ENCODE data around the gene KBTBD12. TPM values are rescaled to one million over a fixed set of nuclear protein-coding genes. Genes with fewer than 3 reads are reported as not detected.

The KBTBD12 gene
- total RNA-seq, 2 donors from 2014 or later, result 3.2 to 4.1 TPM

- Histone ChIP-seq H3K9me3 (no peaks in the 10 kb centered on the region), H3K4me3 (no peak overlapping the region), H3K27me3 (no peaks in the 10 kb centered on the region), H3K4me1 (no peaks in the 10 kb centered on the region), H3K36me3 (no peaks in the 10 kb centered on the region), H3K9ac (ENCODE audit: low read depth in 2 of 2, low read length in 2 of 2) (no peak overlapping the region), H3K27ac (no peak overlapping the region)
- intact Hi-C loops (cut with DNase I), result no loop called here
- no peak for DNase-seq
- no peak for TF ChIP-seq CTCF (IDR thresholded peaks at IDR 0.05)
These were observed 66.1 kb downstream of the KBTBD12 start for GRCh38 chr3:127981097-127981496.

- Histone ChIP-seq H3K27me3 (no peaks in the 10 kb centered on the region), H3K27ac (no peak overlapping the region), H3K4me1 (no peaks in the 10 kb centered on the region), H3K4me3 (no peak overlapping the region), H3K9me3 (no peaks in the 10 kb centered on the region), H3K36me3 (no peaks in the 10 kb centered on the region), H3K9ac (ENCODE audit: low read depth in 2 of 2, low read length in 2 of 2) (no peak overlapping the region)
- no peak for DNase-seq
- intact Hi-C loops (cut with DNase I), result no loop called here
- no peak for TF ChIP-seq CTCF (IDR thresholded peaks at IDR 0.05)
These were observed 67.1 kb downstream of the KBTBD12 start for GRCh38 chr3:127982155-127982554.

GRCh38 chr3:127984241-127984975 lies 69.4 kb downstream of the KBTBD12 start:
- H3K9me3 ChIP-seq, result no peaks in the 10 kb centered on the region
- no peak overlapping the region for H3K4me3 ChIP-seq
- no peak overlapping the region for H3K27ac ChIP-seq
- H3K36me3 ChIP-seq, result no peaks in the 10 kb centered on the region
- intact Hi-C loops (cut with DNase I), result no loop called here
- H3K9ac ChIP-seq (ENCODE audit: low read depth in 2 of 2, low read length in 2 of 2), result no peak overlapping the region
- H3K27me3 ChIP-seq, result no peaks in the 10 kb centered on the region
- no peak for DNase-seq
- TF ChIP-seq CTCF (IDR thresholded peaks at IDR 0.05), result no peak
- H3K4me1 ChIP-seq, result no peaks in the 10 kb centered on the region

- Histone ChIP-seq H3K9me3 (no peaks in the 10 kb centered on the region), H3K27ac (no peak overlapping the region), H3K4me1 (no peaks in the 10 kb centered on the region), H3K27me3 (no peaks in the 10 kb centered on the region), H3K9ac (ENCODE audit: low read depth in 2 of 2, low read length in 2 of 2) (no peak overlapping the region), H3K36me3 (no peaks in the 10 kb centered on the region), H3K4me3 (no peak overlapping the region)
- intact Hi-C loops (cut with DNase I), result no loop called here
- TF ChIP-seq CTCF (IDR thresholded peaks at IDR 0.05), result no peak
- DNase-seq, result no peak
These were observed 70.2 kb downstream of the KBTBD12 start for GRCh38 chr3:127985216-127985615.

- Histone ChIP-seq H3K36me3 (no peaks in the 10 kb centered on the region), H3K4me3 (no peak overlapping the region), H3K27me3 (no peaks in the 10 kb centered on the region), H3K9me3 (no peaks in the 10 kb centered on the region), H3K27ac (no peak overlapping the region), H3K4me1 (no peaks in the 10 kb centered on the region), H3K9ac (ENCODE audit: low read depth in 2 of 2, low read length in 2 of 2) (no peak overlapping the region)
- intact Hi-C loops (cut with DNase I), result no loop called here
- DNase-seq, result no peak
- no peak for TF ChIP-seq CTCF (IDR thresholded peaks at IDR 0.05)
These were observed 70.7 kb downstream of the KBTBD12 start for GRCh38 chr3:127985655-127986225.

All from colonic mucosa (tissue), 4 donors.